Measurements from ENCODE around the gene TMEM125.

TMEM125 gene

DNA sequence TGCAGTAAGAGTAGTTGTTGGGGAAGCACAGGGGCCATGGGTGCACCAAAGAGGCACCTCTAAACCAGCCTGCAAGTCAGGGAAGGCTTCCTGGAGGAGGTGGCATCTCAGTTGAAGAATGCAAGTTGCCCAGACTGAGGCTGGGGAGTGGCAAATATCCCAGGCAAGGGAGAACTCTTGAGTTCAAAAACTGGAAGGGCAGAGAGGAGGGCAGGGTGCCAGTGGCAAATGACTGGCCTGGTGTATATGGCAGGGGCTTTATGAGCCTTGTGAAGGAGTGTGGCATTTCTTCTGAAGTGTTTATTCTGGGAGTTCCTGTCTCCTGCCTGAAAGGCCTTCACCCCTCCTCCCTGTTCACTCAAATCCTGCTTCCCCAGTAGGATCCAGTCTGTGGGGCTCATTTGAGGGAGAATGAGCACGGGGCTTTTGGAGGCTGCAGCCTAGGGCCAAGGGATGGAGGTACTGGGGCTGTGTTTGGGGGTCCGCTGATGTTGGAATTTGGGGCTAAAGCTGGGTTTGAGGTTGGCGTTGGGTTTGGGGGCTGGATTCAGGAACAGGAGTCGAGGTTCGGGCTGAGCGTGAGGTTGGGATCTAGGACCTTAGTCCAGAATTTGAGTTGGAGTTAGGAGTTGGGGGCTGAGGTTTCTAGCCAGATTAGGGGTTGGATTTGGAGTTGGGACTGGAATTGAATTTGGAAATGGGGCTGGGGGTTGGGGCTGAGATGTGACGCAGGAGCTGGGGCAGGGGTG is at the start of gene TMEM125:
TSS of gene TMEM125 (plus strand) at position 357 of the 749 bp plus-strand sequence. CDS start 2,740 bp downstream, outside the sequence.
- DNase-seq = no peak

DNA sequence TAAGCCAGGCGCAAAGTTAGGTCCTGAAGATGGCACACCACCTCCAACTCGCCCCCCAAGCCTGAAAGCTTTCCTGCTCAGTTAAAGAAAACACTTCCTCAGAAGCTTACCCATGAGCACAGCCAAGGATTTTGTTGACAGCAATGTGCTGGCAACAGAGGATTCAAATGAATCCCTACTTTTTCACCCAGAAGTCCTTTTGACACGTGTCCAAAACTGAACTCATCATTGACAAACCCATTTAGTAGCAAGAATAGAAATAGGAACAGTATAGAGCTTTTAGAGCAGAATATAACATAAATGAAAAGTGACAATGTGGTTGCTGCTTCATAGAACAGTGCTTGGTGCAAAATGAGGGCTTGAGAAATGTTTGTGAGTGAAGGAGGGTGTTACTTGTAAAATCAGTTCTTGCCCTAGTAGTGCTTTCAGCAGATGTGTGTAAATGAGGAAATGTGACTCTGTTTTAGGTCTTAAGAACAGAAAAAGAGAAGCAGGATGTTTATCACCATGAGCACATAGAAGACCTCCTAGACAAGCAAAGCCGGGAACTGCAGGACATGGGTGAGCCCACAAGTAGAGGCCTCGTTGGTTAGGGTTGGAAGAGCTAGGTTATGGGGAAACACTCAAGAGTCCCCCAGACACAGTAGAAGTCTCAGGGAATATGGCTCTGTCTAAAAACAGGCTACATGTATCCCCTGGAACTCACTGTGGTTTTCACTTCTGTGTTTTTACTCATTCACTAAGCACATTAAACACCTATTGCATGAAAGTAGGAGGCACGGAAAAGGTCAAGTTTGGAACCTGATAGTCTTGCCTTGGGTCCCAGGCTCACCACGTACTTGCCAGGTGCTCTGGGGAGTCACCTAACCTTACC is 48.6 kb upstream of the TMEM125 start:
- no peak for DNase-seq

DNA sequence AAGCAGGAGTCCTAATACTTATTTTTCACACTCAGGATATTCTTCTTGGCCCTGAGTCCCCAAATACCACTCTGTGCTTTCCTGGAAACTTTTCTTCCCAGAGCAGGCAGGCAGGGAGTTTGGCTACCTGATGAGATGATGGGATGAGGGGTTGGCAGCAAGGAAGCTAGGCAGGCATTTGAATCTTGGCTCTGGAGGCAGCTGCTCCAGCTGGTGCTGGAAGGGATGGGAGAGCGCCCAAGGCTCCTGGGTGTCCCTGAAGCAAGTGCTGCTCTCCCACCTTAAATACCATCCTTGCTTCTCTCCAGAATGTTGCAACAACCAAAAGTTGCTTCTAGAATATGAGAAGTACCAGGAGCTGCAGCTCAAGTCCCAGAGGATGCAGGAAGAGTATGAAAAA is 48.0 kb upstream of the TMEM125 start:
- DNase-seq = no peak

DNA sequence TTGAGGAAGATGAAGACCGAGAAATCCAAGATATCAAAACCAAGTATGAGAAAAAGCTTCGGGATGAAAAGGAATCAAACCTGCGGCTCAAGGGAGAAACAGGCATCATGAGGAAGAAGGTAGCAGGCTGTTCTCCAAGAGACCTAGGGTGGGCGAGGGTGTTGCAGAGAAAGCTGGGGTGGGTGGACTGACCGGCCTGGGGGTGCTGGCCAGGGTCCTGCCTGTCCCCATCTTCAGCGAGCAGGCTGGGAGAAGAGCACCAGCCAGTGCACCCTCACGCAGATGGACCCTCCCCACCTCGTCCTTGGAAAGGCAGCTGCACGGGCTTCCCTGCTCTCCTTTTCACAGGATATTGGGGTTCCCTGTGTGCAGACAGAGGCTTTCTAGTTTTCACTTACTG is 46.9 kb upstream of the TMEM125 start:
- no peak for DNase-seq

DNA sequence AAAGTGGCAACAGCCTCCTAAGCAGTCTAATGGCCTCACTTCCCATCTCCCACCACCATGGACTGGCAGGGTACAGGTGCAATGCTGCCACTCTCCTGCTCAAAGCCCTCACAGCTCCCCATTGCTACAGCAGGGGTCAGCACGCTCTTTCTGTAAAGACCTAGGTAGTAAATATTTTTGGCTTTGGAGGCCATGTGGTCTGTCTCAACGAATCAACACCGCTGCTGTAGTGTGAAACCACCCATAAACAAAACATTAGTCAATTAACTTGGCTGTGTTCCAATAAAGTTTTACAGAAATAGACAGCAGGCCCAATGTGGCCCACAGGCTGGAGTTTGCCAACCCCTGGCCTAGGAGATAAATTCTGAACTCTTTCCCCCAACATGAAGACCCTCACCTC is 44.6 kb upstream of the TMEM125 start:
- DNase-seq = peak; percentile 2

DNA sequence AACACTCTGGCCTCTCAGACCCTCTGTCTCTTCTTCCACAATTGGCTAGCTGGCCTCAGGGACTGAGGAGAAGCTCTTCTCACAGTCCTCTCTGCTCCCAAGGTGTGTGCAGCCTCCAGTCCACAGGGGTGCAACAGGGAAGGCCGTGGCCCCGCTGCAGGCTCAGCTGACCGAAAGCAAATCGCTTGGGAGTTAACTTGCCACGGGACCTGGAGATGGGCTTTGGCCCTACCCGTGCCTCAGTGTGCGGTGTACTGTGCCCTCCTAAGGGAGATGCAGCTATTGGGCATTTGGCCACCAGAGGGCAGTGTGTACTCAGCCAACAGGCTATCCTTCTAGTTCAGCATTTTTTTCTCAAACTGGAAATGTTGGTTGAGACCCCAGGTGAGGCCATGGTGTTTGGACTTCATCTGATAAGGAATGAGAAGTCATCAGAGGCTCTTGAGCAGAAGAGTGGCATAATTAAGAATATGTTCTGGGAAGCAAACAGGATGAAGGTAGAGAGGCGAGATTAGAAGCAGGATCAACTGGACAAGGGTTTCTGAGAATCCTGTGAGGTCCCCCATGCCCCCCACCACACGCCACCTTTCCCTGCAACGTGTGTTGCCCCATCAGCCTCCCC is 42.5 kb upstream of the TMEM125 start:
- peak; percentile 67 for DNase-seq

DNA sequence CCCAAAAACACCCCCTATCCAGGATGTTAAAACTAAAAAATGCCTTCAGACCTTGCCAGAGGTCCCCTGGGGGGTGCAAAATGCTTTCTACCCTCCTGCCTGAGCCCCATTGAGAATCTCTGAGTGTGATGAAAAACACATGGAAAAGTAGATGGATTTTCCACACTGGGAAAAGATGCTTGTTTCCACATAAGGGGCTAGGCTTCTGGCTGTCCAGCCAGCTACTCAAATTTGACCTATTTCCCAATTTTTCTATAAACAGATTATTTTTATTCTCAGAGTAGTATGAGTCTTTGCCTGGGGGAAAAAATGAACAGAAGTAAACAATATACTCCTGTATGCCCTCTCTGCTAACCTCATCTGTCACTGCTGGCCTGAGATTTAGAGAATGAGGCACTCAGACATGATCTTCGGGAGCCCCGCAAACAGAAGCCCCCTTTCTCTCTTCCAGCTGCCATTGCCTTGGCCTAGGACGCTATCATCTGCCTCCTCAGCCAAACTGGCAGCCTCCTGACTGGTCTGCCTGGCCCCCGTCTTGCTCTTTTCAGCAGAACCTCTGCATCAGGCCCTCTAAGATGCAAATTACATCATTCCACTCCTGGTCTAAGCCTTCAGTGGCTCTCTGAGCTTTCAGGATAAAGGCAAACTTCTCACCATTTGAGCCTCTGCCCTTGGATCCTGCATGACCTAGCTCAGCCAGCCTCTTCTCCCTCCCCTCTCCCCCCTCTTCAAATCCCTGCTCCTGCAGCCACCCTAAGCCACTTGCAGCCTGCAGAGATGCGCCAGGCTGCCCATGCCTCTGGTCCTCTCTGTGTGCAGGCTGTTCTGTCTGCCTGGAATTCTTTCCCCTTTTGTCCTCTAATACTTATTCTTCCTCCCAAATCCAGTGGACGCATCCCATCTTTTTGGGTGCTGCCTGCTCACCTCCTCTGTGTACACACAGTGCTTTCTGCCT is 39.7 kb upstream of the TMEM125 start:
- no peak for DNase-seq

DNA sequence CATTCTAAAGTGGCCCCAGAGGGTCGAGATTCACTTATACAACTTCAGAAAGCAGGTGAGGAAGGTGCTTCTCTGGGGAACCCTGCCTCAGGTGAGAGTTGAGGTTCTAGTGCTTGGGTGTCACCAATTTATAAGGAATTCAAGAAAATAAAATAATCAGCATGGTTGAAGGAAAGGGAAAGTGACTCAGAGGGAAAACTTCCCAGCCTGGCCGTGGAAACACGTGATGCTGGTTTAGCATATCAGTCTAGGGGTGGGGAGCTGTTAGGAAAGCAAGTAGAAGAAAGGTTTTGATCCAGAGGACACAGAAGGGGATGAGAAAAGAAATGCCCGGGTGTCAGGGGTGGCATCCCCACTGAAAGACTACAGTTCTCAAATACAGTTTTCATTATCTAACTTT is 37.7 kb upstream of the TMEM125 start:
- DNase-seq = no peak

DNA sequence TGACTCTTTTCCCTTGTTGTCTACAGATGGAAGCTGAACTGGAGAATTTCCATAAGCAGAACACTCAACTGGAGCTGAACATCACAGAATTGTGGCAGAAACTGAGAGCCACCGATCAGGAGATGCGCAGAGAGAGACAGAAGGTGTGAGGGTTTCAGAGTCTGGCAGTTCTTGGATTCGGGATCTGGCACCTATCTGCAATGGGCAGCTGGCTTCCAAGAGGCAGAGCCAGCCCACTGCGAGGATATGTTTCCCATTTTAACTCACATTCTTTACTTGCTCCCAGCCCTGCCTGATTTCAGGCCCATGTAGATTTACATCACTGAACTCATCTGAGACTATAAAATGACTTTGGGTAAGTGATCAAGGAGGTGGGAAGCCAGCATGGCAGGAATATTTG is 37.3 kb upstream of the TMEM125 start:
- DNase-seq = no peak

DNA sequence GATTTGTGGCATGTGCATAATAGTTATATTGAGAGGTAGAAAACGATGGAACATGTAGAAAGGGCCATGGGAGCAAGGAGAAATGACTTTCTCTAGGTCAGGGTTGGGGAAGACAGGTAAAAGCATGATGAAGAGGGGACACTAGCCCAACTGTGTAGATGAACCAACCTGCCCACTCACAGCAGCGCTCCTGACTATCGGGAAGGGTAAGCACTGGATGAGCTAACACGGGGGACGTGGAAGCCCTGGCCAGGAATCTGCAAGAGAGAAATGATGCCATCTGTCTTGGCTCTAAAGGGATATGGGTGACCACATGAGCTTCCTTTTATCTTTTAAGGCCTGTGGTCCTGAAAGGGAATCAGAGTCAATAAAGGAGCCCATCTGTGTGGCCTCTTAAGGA is 36.2 kb upstream of the TMEM125 start:
- DNase-seq = no peak

DNA sequence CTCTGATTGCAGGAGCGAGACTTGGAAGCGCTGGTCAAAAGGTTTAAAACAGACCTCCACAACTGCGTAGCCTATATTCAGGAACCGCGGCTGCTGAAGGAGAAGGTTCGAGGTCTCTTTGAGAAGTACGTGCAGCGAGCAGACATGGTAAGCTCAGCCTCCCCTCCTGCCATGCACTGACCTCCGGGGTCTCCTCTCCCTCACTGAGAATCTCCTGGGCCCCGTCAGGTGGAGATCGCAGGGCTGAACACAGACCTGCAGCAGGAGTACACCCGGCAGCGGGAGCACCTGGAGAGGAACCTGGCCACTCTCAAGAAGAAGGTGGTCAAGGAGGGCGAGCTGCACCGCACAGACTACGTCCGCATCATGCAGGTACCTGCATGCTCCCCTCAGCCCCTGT is 35.5 kb upstream of the TMEM125 start:
- DNase-seq = no peak

DNA sequence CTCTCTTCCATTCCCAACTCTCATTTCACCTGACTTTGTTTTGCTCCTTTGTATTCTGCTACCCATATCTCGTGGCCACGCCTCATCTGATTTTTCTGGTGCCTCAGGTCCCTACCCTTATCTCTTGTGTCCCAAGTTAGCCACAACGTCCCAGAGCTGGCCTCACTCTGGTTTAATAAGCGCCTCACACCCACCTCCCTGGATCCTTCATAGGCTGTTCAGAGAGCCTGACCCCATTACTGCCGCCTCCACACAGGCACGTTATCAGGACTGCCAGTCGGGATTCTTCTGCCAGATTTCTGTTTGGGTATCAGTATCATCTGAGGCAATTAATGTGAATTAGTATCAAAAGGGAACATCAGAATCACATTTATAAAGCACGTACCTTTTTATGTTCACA is 34.7 kb upstream of the TMEM125 start:
- no peak for DNase-seq

DNA sequence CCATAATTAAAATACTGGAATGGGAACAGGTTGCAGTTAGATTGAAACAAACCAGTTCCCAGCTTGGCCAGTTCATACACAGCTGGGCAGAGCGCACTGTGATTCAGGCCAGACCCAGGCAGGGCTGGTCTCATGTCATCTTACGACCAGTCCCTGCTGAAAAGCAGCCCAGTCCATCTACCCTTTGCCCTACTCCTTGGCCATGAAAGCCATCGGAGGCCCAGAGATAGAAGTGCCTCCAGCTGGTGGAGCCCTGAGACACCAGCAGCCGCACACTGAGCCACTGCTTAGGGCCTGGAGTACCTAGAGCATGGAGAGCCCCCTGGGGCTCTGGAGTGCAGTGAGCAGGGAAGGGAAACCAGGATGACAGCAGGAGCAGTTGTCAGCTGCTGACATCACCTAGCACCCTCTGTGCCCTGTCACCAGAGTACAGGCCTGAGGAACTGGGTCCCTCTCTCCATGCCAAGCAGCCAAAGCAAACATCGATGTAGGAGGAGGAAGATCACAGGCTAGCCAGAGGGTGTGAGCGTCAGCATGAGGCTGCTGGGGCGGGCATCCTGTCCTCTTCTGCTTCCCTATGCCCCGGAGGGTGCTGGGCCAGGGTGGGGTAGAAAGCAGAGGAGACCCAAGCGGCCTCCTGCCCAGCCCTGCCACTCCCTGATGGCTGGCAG is 34.2 kb upstream of the TMEM125 start:
- no peak for DNase-seq

DNA sequence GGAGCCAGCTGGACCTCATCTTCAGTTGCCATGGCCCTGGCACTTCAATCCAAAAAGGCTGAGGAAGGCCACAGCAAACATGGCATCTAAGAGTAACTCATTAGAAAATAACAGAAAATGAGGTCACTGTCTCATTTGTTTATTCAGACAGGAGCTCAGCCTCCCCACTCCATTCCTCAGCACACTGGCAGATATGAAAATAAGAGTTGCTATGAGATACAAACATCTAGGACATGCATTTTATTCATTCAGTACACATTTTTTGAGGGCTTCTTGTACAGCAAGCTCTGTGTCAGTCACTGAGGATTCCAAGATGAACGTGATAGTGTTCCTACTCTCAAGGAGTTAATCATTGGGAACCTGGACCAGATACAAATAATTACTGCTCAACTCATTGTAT is 32.7 kb upstream of the TMEM125 start:
- DNase-seq = no peak

DNA sequence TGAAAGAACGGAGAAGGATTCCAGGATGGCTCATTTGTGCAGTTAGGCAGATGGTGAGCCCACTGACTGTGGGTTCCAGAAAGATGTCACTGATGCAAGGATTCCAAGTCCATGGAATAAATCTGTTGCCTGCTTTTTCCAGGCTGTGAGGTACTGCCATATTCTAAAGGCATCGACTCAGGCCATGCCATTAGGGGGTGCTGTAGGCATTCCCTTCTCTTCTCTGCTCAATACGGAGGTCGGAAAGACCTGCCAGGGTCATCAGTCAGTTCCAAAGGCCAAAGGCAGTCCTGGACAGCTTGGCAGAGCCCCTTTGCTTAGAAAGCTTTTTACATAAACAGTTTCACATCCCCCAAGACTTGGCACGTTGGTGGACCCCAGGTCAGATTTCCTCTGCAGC is 31.7 kb upstream of the TMEM125 start:
- peak; percentile 58 for DNase-seq

DNA sequence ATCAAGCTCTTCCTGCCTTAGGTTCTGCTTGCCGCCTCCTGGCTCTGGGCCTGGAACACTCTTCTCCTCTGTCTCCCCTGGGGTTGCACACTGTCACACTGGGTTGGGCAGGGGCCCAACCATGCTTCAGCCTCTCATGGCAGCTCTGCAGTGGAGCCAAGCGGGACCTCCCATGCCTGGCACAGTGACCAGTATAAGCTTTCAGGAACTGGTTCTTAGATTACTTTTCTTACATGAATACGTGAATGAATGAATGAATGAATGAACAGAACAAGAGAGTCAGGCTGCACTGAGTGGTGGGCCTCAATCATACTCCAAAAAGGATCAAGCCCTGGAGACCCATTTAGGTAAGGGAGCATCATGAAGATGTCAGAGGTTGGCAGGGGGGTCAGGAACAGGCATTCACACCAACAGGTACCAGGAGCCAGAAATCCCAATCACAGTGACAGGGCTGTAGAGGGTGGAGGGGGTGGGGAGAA is 30.8 kb upstream of the TMEM125 start:
- DNase-seq = no peak

DNA sequence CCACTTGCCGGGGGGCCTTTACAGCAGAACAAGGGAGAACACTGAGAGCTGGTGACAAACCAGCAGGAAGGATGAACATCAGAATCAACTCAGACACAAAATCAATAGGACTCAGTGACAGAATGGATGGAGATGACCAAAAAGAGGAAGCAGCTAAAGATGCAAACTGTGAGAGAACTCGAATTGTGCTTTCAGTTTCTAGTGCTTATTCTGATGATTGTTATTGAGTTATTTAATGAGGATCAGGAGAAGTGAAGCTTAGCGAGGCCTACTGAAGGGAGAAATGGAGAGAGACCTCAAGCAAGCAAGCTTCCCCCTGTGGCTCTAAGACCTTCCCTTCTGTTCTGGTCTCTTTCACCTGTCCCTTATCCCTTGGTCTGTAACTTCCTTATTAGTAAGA is 30.3 kb upstream of the TMEM125 start:
- DNase-seq = no peak

DNA sequence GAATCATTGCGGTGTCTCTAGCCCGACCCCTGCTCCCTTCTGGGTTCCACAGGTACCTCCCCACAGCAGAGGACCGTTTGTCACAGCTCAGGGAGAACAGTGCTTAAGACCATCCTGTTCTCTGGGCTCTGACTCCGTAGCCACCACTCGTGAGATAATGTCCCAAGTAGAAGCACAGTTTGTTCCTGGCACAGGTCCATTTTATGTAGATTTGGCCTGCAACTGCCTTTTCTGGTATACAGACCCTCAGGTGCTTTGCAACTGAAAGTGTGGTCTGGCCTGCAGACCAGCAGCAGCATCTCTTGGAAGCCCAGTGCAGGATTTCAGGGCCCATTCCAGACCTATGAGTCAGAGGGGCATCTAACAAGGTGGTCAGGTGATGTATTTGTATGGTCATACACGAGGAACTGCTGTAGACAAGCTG is 28.4 kb upstream of the TMEM125 start:
- no peak for DNase-seq

DNA sequence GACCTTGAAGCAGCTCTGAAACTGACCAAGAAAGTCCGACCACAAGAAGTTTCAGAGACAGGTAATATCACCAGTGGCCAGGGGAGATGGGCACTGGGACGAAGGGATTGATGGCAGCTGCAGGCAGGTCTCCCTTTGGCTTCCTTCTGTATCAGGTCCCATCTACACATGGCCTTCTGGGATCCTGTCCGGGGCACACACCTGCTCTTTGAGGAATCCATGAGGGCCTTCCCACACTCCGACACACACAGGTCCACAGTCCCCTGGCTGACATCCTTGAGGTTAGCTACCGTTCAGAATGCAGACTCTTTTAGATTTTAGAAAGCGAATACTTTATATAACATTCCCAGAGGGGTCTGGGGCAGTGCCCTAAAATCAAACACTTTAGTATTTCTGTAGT is 26.5 kb upstream of the TMEM125 start:
- no peak for DNase-seq

DNA sequence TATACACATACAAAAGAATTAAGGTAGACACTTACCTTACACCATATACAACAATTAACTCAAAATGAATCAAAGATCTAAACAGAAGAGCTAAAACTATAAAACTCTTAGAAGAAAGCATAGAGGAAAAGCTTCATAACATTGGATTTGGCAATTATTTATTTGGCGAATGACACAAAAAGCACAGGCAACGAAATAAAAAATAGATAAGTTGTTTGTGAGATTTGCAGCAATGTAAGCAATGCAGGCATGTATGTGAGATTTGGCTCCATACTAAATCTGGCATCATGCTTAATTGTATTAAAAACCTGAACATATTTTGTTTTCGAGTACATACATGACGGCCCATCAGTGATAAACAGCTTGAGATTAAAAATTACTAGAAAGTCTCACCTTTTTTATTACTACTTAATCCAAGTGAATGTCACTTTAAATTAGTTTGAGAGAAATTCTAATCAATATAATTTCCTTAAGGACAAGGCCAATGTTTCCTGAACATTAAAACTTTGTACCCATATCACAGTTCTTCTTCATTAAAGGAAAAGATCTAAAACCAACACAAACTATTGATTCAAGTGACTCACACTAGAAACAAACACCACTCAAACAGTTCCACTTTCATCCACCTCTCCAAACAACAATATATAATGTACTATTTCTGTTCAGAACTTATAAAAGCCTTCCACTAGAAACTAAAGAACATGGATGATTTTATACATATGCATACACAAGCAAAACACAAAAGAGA is 23.1 kb upstream of the TMEM125 start:
- DNase-seq = no peak

DNA sequence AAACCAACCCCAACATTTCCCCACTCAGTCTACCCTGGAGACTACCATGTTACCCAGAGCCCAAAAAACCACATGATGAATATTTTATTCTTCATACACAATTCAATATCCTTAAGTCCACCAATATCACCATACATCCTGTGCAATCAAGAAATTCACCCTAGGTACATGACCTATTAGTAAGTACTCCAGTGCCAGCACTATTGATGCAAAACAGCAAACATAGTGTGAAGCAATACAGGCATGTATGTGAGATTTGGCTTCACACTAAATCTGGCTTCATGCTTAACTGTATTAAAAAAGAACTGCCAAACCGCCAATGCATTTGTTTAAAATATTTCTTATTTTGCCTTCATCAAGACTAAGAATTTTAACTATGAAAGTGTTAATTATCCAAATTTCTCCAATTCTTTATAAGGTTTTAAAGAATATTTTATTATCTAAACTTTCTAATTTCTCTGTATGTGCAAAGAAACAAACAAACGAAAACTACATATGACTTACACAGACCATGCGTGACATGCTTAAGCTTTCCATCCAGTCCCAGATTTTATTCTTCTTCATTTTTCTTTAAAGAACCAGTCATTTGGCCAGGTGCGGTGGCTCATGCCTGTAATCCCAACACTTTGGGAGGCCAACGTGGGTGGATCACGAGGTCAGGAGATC is 22.4 kb upstream of the TMEM125 start:
- DNase-seq = no peak
